ENCODE measurements around the gene SPEM2.
A peak's percentile ranks its signal among the peaks of the same experiment; 100 is the strongest.

The SPEM2 gene

GRCh38 chr17:7418472-7419152 is 6.8 kb upstream of the SPEM2 start:
- Mint-ChIP-seq H3K9me3 (no peaks in the 10 kb centered on the region), H3K4me3 (no peak overlapping the region), H3K4me1 (ENCODE audit: low read depth in 2 of 2) (peaks cover 0 to 4% of the 10 kb centered on the region in 2 donors), H3K27ac (no peak overlapping the region), H3K36me3 (ENCODE audit: insufficient read depth) (no peaks in the 10 kb centered on the region), H3K27me3 (peaks cover 7 to 10% of the 10 kb centered on the region in 2 donors)
- no peak for ATAC-seq (replicated peaks)
- DNase-seq, result no peak

GRCh38 chr17:7419819-7420610 is 5.4 kb upstream of the SPEM2 start, which contains the start of gene SPEM1:
SPEM1 (plus strand) TSS chr17:7420324; CDS start chr17:7420385, 61 bp downstream.
- Mint-ChIP-seq H3K27me3 (peaks cover 7 to 10% of the 10 kb centered on the region in 2 donors), H3K4me1 (ENCODE audit: low read depth in 2 of 2) (peaks cover 1 to 4% of the 10 kb centered on the region in 2 donors), H3K4me3 (no peak within 1 kb of the TSS), H3K36me3 (ENCODE audit: insufficient read depth) (no peaks in the 10 kb centered on the region), H3K9me3 (no peaks in the 10 kb centered on the region), H3K27ac (no peak within 1 kb of the TSS)
- no peak for ATAC-seq (replicated peaks)
- no peak for DNase-seq

GRCh38 chr17:7421186-7421585 is 4.2 kb upstream of the SPEM2 start:
- no peak for ATAC-seq (replicated peaks)

GRCh38 chr17:7423679-7424078 is 1.7 kb upstream of the SPEM2 start:
- H3K4me3 Mint-ChIP-seq, result no peak overlapping the region
- H3K27me3 Mint-ChIP-seq, result peaks cover 7 to 8% of the 10 kb centered on the region in 2 donors
- peaks cover 0 to 1% of the 10 kb centered on the region in 2 donors for H3K4me1 Mint-ChIP-seq (ENCODE audit: low read depth in 2 of 2)
- ATAC-seq (replicated peaks) (no peak), DNase-seq (no peak)
- peak overlapping the region in 1 of 2 donors; percentile 36 for H3K27ac Mint-ChIP-seq
- no peaks in the 10 kb centered on the region for H3K9me3 Mint-ChIP-seq
- H3K36me3 Mint-ChIP-seq (ENCODE audit: insufficient read depth), result no peaks in the 10 kb centered on the region

More at GRCh38 chr17:7421186-7421585, 4.2 kb upstream of the SPEM2 start:
- Mint-ChIP-seq H3K27me3 (peaks cover 7 to 10% of the 10 kb centered on the region in 2 donors), H3K36me3 (ENCODE audit: insufficient read depth) (no peaks in the 10 kb centered on the region), H3K4me3 (no peak overlapping the region), H3K27ac (no peak overlapping the region), H3K9me3 (no peaks in the 10 kb centered on the region), H3K4me1 (ENCODE audit: low read depth in 2 of 2) (peaks cover 1 to 4% of the 10 kb centered on the region in 2 donors)
- no peak for DNase-seq

- Mint-ChIP-seq H3K9me3 (no peaks in the 10 kb centered on the region), H3K4me3 (no peak overlapping the region), H3K27ac (no peak overlapping the region), H3K4me1 (ENCODE audit: low read depth in 2 of 2) (peaks cover 0 to 1% of the 10 kb centered on the region in 2 donors), H3K36me3 (ENCODE audit: insufficient read depth) (no peaks in the 10 kb centered on the region), H3K27me3 (no peaks in the 10 kb centered on the region)
- ATAC-seq (replicated peaks), result no peak
- DNase-seq, result no peak
Observed at GRCh38 chr17:7425756-7426155, 340 bp downstream of the SPEM2 start.

GRCh38 chr17:7426203-7426863 is 917 bp downstream of the SPEM2 start:
- Mint-ChIP-seq H3K4me1 (ENCODE audit: low read depth in 2 of 2) (peaks cover 0 to 1% of the 10 kb centered on the region in 2 donors), H3K36me3 (ENCODE audit: insufficient read depth) (no peaks in the 10 kb centered on the region), H3K9me3 (no peaks in the 10 kb centered on the region), H3K4me3 (no peak overlapping the region), H3K27ac (no peak overlapping the region), H3K27me3 (no peaks in the 10 kb centered on the region)
- no peak for DNase-seq
- ATAC-seq (replicated peaks), result no peak

GRCh38 chr17:7426896-7427489 is 1.6 kb downstream of the SPEM2 start:
- no peaks in the 10 kb centered on the region for H3K9me3 Mint-ChIP-seq
- H3K4me3 Mint-ChIP-seq, result no peak overlapping the region
- no peaks in the 10 kb centered on the region for H3K27me3 Mint-ChIP-seq
- peaks cover 0 to 1% of the 10 kb centered on the region in 2 donors for H3K4me1 Mint-ChIP-seq (ENCODE audit: low read depth in 2 of 2)
- H3K27ac Mint-ChIP-seq, result no peak overlapping the region
- H3K36me3 Mint-ChIP-seq (ENCODE audit: insufficient read depth), result no peaks in the 10 kb centered on the region
- ATAC-seq (replicated peaks), result no peak
- no peak for DNase-seq

- no peaks in the 10 kb centered on the region for H3K9me3 Mint-ChIP-seq
- no peak overlapping the region for H3K4me3 Mint-ChIP-seq
- H3K4me1 Mint-ChIP-seq (ENCODE audit: low read depth in 2 of 2), result peaks cover 0 to 1% of the 10 kb centered on the region in 2 donors
- no peak overlapping the region for H3K27ac Mint-ChIP-seq
- no peaks in the 10 kb centered on the region for H3K27me3 Mint-ChIP-seq
- H3K36me3 Mint-ChIP-seq (ENCODE audit: insufficient read depth), result no peaks in the 10 kb centered on the region
- no peak for DNase-seq
- ATAC-seq (replicated peaks), result no peak
Observed at GRCh38 chr17:7427549-7427948, 2.1 kb downstream of the SPEM2 start.

GRCh38 chr17:7428557-7428956 is 3.1 kb downstream of the SPEM2 start, which contains the start of gene SPEM3:
SPEM3 (plus strand) TSS chr17:7428857; CDS start chr17:7428903, 46 bp downstream.
- H3K27me3 Mint-ChIP-seq, result no peaks in the 10 kb centered on the region
- no peak for DNase-seq
- no peak for ATAC-seq (replicated peaks)
- H3K36me3 Mint-ChIP-seq (ENCODE audit: insufficient read depth), result no peaks in the 10 kb centered on the region
- peaks cover 0 to 1% of the 10 kb centered on the region in 2 donors for H3K4me1 Mint-ChIP-seq (ENCODE audit: low read depth in 2 of 2)
- H3K9me3 Mint-ChIP-seq, result no peaks in the 10 kb centered on the region
- no peak within 1 kb of the TSS for H3K4me3 Mint-ChIP-seq
- no peak within 1 kb of the TSS for H3K27ac Mint-ChIP-seq

- ATAC-seq (replicated peaks) (no peak), DNase-seq (no peak)
- Mint-ChIP-seq H3K27ac (no peak overlapping the region), H3K36me3 (ENCODE audit: insufficient read depth) (no peaks in the 10 kb centered on the region), H3K9me3 (no peaks in the 10 kb centered on the region), H3K27me3 (no peaks in the 10 kb centered on the region), H3K4me3 (no peak overlapping the region), H3K4me1 (ENCODE audit: low read depth in 2 of 2) (no peaks in the 10 kb centered on the region)
Observed at GRCh38 chr17:7429722-7430121, 4.3 kb downstream of the SPEM2 start.

GRCh38 chr17:7431231-7431630 is 5.8 kb downstream of the SPEM2 start:
- H3K27ac Mint-ChIP-seq, result no peak overlapping the region
- H3K4me3 Mint-ChIP-seq, result no peak overlapping the region
- H3K9me3 Mint-ChIP-seq, result no peaks in the 10 kb centered on the region
- no peak for ATAC-seq (replicated peaks)
- DNase-seq, result no peak
- peaks cover 10% of the 10 kb centered on the region for H3K36me3 Mint-ChIP-seq (ENCODE audit: insufficient read depth)
- H3K4me1 Mint-ChIP-seq (ENCODE audit: low read depth in 2 of 2), result peaks cover 9 to 12% of the 10 kb centered on the region in 2 donors
- H3K27me3 Mint-ChIP-seq, result no peaks in the 10 kb centered on the region

- no peaks in the 10 kb centered on the region for H3K27me3 Mint-ChIP-seq
- H3K4me3 Mint-ChIP-seq, result no peak overlapping the region
- peaks cover 21% of the 10 kb centered on the region for H3K36me3 Mint-ChIP-seq (ENCODE audit: insufficient read depth)
- H3K27ac Mint-ChIP-seq, result no peak overlapping the region
- ATAC-seq (replicated peaks) (no peak), DNase-seq (no peak)
- H3K4me1 Mint-ChIP-seq (ENCODE audit: low read depth in 2 of 2), result peaks cover 16 to 19% of the 10 kb centered on the region in 2 donors
- no peaks in the 10 kb centered on the region for H3K9me3 Mint-ChIP-seq
Observed at GRCh38 chr17:7432296-7432695, 6.9 kb downstream of the SPEM2 start.
